HG03354 (cell line): Measurements from ENCODE around the gene KRT14.
"Not testable (repeated sequence)": the region's sequence is repeated elsewhere in the genome, so short reads cannot be mapped to it uniquely, and the experiment has no call there.

Source experiments
- ATAC-seq: cut with Tn5 transposase; IDR thresholded peaks from one replicate; pipeline ENCODE4 v1.9.1; 2021; ENCODE audit warnings: mild to moderate bottlenecking; ENCODE audit not compliant: unreplicated experiment, poor library complexity, severe bottlenecking

KRT14 gene

GRCh38 chr17:41624208-41625101 lies 37.8 kb upstream of the KRT14 start, which contains the start of gene KRT17:
Gene KRT17, minus strand, starts transcription at chr17:41624575. Its CDS starts 66 bp downstream, at chr17:41624509.
- ATAC-seq, result no peak

GRCh38 chr17:41623184-41623861 lies 36.6 kb upstream of the KRT14 start:
- not testable (repeated sequence) for ATAC-seq

GRCh38 chr17:41622340-41623183 lies 35.9 kb upstream of the KRT14 start:
- ATAC-seq, result not testable (repeated sequence)

GRCh38 chr17:41621916-41622315 lies 35.2 kb upstream of the KRT14 start:
- no peak for ATAC-seq

GRCh38 chr17:41621435-41621817 lies 34.7 kb upstream of the KRT14 start:
- ATAC-seq, result not testable (repeated sequence)

- ATAC-seq, result no peak
Measured at GRCh38 chr17:41620583-41621434, 34.1 kb upstream of the KRT14 start.

- not testable (repeated sequence) for ATAC-seq
Measured at GRCh38 chr17:41619927-41620582, 33.4 kb upstream of the KRT14 start.

- no peak for ATAC-seq
Measured at GRCh38 chr17:41619036-41619926, 32.6 kb upstream of the KRT14 start.

DNA sequence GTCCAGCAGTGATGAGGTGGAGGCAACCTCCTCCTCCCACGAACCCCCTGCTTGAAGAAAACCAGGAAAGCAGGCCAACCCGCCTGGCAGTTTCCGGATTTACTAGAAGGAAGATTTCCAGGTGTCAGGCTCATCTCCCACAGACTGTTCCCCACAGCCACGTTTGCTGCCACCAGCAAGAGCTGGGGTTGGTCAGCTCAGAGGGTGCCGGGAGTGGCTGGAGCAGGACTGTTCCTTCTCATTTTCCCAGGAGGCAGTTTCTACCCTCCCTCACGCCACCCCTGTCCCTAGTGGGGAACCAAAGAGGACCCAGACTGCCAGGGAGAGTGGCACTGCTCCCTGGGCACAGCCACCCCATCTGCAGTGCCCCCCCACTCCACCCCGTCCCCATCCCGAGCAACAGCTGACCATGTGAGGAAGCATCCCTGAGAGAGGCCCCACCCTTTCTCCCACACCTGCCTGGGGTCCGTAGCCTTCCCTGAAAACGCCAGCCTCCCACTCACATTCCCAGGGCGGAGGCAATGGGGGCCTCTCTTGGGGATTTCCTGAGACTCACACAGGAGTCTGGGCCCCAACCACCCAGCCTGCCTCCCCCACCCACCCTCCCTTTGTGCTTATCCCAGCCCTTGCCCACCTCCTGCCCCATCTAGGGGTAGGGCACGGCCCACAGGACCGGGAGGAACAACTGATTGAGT lies 31.8 kb upstream of the KRT14 start:
- ATAC-seq, result no peak

DNA sequence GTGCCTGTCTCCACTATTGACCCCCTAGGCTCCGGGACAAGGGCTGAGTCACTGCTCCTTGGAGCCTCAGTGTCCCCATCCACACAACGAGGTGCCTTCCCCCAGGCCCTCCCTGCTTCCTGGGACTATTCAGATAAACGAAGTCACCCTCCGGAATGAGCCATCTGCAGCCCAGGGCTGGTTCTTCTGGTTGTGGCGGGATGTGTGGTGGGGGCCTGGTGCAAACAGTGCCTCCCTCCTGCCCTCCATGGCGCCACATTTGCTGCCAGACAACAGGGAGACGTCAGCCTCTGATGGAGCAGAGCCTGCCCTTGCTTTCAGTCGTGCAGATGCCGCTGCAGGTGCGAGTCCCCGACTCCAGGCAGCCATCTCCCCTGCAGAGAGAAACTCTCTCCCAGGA lies 31.0 kb upstream of the KRT14 start:
- no peak for ATAC-seq

- no peak for ATAC-seq
Measured at GRCh38 chr17:41617136-41617535, 30.4 kb upstream of the KRT14 start.

DNA sequence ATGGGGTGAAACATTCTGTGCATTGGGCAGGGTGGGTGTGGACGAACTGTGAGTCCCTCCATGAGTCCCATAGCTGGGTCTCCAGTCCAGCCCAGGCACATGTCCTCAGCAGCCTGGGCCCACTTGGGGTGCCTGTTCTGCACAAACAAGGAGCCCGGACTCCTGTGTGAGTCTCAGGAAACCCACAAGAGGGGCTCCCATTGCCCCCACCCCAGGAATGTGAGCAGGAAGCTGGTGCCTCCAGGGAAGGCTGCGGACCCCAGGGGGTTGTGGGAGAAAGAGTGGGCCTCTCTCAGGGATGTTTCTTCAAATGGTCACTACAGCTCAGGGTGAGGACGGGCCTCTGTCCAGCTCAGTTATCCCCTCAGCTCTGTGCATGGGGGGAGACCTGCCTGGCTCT lies 29.8 kb upstream of the KRT14 start:
- ATAC-seq, result not testable (repeated sequence)

DNA sequence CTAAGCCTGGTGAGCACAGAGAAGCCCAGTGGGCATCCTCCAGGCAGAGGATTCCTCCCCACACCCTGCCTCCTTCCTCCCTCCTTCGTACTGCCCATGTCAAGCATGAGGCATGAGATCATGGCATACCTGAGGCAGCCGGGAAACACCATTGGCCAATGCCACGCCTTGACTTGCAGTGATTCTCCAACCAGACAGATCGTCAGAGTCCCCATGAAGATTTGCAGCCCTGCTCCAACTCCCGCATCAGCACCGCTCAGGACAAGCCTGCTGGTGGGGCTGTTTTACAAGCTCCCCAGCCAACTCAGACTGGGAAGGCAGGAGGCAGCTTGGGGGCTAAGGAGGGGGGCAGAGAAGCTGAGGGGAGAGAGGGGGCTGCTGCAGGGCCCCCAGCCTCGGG lies 28.8 kb upstream of the KRT14 start:
- ATAC-seq, result no peak

DNA sequence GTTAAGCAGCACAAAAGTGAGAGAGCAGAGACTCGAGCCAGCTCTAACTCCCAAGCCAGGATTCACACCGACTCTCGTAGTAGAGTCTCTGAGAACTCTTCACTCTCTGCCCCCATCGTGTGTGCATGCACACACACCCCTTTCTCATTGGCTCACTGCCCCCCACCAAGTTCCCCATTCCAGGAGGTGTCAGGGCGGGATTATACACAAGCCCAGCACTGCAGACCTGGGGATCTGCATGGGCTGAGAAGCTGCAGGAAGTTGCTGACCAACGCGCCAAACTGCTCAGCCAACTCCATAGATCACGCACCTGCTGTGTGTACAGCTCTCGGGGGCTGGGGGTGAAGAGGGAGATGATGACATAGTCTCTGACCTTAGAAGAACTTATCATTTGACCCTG lies 28.1 kb upstream of the KRT14 start:
- not testable (repeated sequence) for ATAC-seq

DNA sequence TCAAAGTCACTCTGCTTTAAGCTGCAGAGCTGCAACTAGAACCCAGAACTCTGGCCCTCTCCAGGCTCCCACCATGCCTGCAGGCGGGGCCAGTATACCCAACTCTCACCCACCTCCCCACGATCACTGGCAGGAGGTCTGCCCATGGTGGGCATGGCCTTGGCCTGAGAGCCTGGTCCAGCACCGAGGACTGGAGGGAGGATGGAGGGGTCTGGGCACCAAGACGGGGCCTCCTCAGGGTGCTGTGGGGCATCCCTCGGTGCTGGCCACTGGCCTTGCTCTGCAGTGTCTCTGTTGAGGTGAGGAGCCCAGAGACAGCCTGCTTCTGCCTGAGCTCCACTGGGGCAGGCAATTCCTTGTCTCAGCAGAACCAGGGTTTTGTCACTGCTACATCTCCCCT lies 27.4 kb upstream of the KRT14 start:
- ATAC-seq, result no peak

DNA sequence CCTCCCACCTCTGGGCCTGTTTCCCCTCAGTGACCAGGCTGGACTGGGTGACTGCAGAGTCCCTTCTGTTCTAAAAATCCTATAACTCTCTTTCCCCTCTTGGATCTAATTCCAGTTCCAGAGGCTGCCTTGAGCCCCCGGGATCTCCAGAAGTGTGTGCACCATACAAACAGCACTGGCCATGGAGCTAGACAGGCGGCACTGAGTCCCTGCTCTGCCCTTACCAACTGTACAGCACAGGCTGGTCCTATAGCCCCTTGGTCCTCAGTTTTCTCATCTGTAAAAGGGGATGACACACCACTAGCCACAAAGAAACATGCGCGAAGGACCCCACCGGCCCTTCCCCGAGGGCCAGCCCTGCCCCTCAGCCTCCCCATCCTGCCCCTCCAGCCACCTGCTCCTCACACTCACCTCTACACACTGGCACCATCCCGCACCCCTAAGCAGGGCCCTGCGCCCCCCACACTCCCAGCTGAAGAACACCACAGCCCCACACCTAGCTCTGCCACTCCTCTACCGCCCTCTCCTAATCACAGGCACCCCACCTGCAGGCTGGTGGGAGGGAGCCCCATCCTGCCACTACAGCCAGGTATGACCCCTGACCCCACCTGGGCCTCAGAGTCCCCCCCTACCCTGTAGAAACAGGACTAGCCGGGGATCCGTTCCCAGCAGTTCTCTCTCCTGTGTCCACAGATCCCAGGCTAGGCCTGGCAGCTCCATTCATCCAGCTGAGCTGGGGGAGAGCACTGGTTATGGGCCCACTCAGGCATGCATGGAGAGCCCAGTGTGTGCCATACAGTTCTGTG lies 26.8 kb upstream of the KRT14 start:
- no peak for ATAC-seq
